OCI-LY7 (cell line): ENCODE measurements around the gene ACACA. TPM values are rescaled to one million over a fixed set of nuclear protein-coding genes. Genes with fewer than 3 reads are reported as not detected.

ENCODE experiments used
- BruUV-seq: library from RNA; stranded (reverse); fragments of 400-500 nt; replicated peaks from 2 replicates; lab custom pipeline; 2021; lab: Mats Ljungman, UMichigan
- CTCF ChIA-PET: fragments of 300-600 bp; sonication (Branson Sonifier 250); formaldehyde crosslinking; loops from one replicate; lab custom pipeline; 2022; ENCODE audit warnings: antibody characterized with exemption; ENCODE audit not compliant: unreplicated experiment; lab: Charles Lee
- POLR2A ChIA-PET: fragments of 300-600 bp; sonication (Branson Sonifier 250); formaldehyde crosslinking; loops from one replicate; lab custom pipeline; 2022; ENCODE audit warnings: antibody characterized with exemption; lab: Charles Lee
- DNase-seq: peaks from one replicate; pipeline ENCODE4 v3.0.0-alpha.2; 2015; ENCODE audit warnings: low spot score
- H2AFZ ChIP-seq: fragments of 200-600 bp; sonication (generic), shearing (Covaris generic); 2 replicates; pipeline ENCODE4 v1.6.1; 2014; ENCODE audit warnings: mild to moderate bottlenecking, antibody characterized with exemption, low read length, moderate library complexity
- H3K27ac ChIP-seq: fragments of 200-600 bp; sonication (generic); 2 replicates; pipeline ENCODE4 v1.5.1; 2014; ENCODE audit warnings: mixed run types, low read depth, mild to moderate bottlenecking, moderate library complexity, low read length, inconsistent platforms; ENCODE audit not compliant: poor library complexity, severe bottlenecking
- H3K36me3 ChIP-seq: fragments of 200-600 bp; sonication (generic); 2 replicates; pipeline ENCODE4 v1.6.1; 2014; ENCODE audit warnings: mild to moderate bottlenecking, antibody characterized with exemption, low read length, moderate library complexity, mixed read lengths; ENCODE audit not compliant: insufficient read depth
- H3K4me1 ChIP-seq: fragments of 200-600 bp; sonication (generic); 2 replicates; pipeline ENCODE4 v1.5.1; 2014; ENCODE audit warnings: mild to moderate bottlenecking, low read length; ENCODE audit not compliant: insufficient read depth, poor library complexity, severe bottlenecking
- H3K4me2 ChIP-seq: fragments of 200-600 bp; sonication (generic); 2 replicates; pipeline ENCODE4 v1.6.1; 2014; ENCODE audit warnings: mild to moderate bottlenecking, low read length
- H3K4me3 ChIP-seq: fragments of 200-600 bp; sonication (generic); 2 replicates; pipeline ENCODE4 v1.5.1; 2014; ENCODE audit warnings: mild to moderate bottlenecking, low read depth, low read length; ENCODE audit not compliant: poor library complexity, severe bottlenecking
- H3K79me2 ChIP-seq: fragments of 200-600 bp; sonication (generic); 2 replicates; pipeline ENCODE4 v1.6.1; 2016; ENCODE audit warnings: low read depth, mild to moderate bottlenecking, low read length, moderate library complexity, mixed read lengths; ENCODE audit not compliant: insufficient read depth
- H3K9me2 ChIP-seq: fragments of 200-600 bp; sonication (generic); 2 replicates; pipeline ENCODE4 v1.6.1; 2016; ENCODE audit warnings: mild to moderate bottlenecking, low read length, mixed read lengths; ENCODE audit not compliant: insufficient read depth
- H3K9me3 ChIP-seq: fragments of 200-600 bp; sonication (generic); 2 replicates; pipeline ENCODE4 v1.6.1; 2014; ENCODE audit warnings: mild to moderate bottlenecking, mixed run types, low read length, mixed read lengths
- H4K20me1 ChIP-seq: fragments of 200-600 bp; sonication (generic); 2 replicates; pipeline ENCODE4 v1.6.1; 2014; ENCODE audit warnings: mild to moderate bottlenecking, antibody characterized with exemption, low read length, moderate library complexity, mixed read lengths; ENCODE audit not compliant: insufficient read depth
- EZH2phosphoT487 ChIP-seq: fragments of 200-600 bp; sonication (generic); IDR thresholded peaks from 2 replicates; pipeline ENCODE4 v1.6.1; 2018; ENCODE audit warnings: low read depth, borderline replicate concordance, mild to moderate bottlenecking, mixed run types, antibody characterized with exemption, low read length, moderate library complexity, mixed read lengths
- intact Hi-C: fragments of 100-400 bp; cut with micrococcal nuclease; formaldehyde crosslinking; loops from one replicate; pipeline ENCODE4 v1.10.0; 2022; ENCODE audit not compliant: unreplicated experiment
- total RNA-seq, 2 experiments: library from RNA; depleted of rRNA in 1 of 2; stranded (reverse); fragments of >200 nt in 1 of 2; shearing (Covaris generic) in 1 of 2; gene quantifications; 2 replicates each; pipeline ENCODE4 v1.2.3, GENCODE V29; 2014 to 2022
- TF ChIP-seq, protein P1 (sequence below): fragments of 200-600 bp; sonication (generic); conservative IDR thresholded peaks from 2 replicates; pipeline ENCODE4 v1.5.1; 2014; ENCODE audit warnings: mild to moderate bottlenecking, antibody characterized with exemption, low read length, moderate library complexity, mixed read lengths

The ACACA gene
- total RNA-seq, 2 experiments from 2014 or later = 32.1 to 98.3 TPM

DNA sequence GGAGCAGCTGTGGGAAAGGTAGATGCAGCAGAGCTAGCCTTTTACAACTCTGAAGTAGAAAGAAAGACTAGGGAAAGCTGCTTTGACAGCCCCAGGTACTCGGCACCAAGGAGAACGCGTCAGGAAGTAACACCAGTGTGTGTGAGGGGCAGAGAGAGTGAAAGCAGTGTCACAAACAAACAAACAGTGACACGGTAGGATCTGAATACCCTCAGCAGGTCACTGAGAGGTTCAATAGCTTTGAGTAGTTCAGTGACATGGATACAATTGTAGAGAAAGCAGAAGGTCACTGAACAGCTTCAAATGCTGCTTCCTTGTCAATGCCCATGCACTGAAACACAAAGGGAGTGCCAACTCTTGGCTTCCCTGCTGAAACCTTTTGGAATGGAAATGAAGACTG, 181.2 kb downstream of the ACACA start:
- Histone ChIP-seq H4K20me1 (no peaks in the 10 kb centered on the region), H3K9me2 (no peaks in the 10 kb centered on the region), H3K9me3 (no peaks in the 10 kb centered on the region), H3K4me3 (no peak overlapping the region), H2AFZ (no peak overlapping the region), H3K27ac (no peak overlapping the region), H3K79me2 (no peaks in the 10 kb centered on the region), H3K4me2 (no peak overlapping the region), H3K36me3 (peaks cover 58% of the 10 kb centered on the region), H3K4me1 (no peaks in the 10 kb centered on the region)
- BruUV-seq = no TSS peak
- DNase-seq = no peak
- intact Hi-C loops = no loop called here
- no peak for TF ChIP-seq EZH2phosphoT487
- TF ChIP-seq, protein P1, sequence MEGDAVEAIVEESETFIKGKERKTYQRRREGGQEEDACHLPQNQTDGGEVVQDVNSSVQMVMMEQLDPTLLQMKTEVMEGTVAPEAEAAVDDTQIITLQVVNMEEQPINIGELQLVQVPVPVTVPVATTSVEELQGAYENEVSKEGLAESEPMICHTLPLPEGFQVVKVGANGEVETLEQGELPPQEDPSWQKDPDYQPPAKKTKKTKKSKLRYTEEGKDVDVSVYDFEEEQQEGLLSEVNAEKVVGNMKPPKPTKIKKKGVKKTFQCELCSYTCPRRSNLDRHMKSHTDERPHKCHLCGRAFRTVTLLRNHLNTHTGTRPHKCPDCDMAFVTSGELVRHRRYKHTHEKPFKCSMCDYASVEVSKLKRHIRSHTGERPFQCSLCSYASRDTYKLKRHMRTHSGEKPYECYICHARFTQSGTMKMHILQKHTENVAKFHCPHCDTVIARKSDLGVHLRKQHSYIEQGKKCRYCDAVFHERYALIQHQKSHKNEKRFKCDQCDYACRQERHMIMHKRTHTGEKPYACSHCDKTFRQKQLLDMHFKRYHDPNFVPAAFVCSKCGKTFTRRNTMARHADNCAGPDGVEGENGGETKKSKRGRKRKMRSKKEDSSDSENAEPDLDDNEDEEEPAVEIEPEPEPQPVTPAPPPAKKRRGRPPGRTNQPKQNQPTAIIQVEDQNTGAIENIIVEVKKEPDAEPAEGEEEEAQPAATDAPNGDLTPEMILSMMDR = no peak
- CTCF ChIA-PET = no interaction called here
- POLR2A ChIA-PET = interaction anchor here (1.1 kb wide), 1 partner anchor 15 kb away, joined by 3 read pairs; no protein-coding TSS in a partner anchor

DNA sequence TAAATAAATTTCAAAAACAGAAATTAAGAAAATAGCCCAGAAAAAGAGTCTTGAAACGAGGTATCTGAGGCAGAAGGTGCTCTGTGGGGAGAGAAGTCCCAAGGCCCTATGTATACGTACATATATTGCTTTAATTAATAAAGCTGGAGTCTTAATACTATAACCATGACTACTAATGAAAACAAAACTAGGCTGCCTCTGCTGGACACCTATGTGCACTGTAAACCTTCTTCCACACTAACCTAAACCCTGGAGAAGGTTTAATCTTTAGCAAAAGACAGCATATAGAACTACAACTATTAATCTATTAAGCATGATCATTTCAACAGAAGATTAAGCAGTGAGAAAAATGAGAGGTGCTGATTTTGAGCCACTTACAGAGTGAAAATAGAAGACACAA, 184.8 kb downstream of the ACACA start:
- H3K4me1 ChIP-seq = no peaks in the 10 kb centered on the region
- H3K9me3 ChIP-seq = no peaks in the 10 kb centered on the region
- ChIA-PET CTCF (no interaction called here), POLR2A (no interaction called here)
- no peak overlapping the region for H3K27ac ChIP-seq
- H3K79me2 ChIP-seq = no peaks in the 10 kb centered on the region
- DNase-seq = no peak
- intact Hi-C loops = no loop called here
- H4K20me1 ChIP-seq = no peaks in the 10 kb centered on the region
- H3K4me2 ChIP-seq = no peak overlapping the region
- no peaks in the 10 kb centered on the region for H3K9me2 ChIP-seq
- TF ChIP-seq EZH2phosphoT487 = no peak
- TF ChIP-seq, protein P1 = no peak; the same call in 1 of the 2 replicates
- BruUV-seq = no TSS peak
- H3K36me3 ChIP-seq = peaks cover 71% of the 10 kb centered on the region
- no peak overlapping the region for H3K4me3 ChIP-seq
- no peak overlapping the region for H2AFZ ChIP-seq

DNA sequence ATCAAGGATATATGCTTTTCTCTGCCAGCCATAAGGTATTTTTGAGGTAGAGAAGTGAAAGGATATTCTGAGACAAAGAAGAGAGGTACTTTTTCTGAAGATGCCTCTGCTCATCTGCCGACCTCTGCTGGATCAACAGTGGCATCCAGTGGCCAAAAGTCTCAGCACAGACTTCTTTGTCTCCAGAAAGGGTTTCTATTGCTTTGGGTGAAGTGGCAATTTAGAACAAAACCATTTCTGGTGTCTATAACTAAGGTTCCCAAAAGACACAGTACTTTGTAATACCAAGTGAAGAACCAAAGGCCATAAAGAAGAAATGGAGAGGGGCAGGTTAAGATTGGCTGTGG, 186.1 kb downstream of the ACACA start:
- Histone ChIP-seq H3K9me2 (no peaks in the 10 kb centered on the region), H3K27ac (no peak overlapping the region), H3K4me2 (no peak overlapping the region), H3K79me2 (no peaks in the 10 kb centered on the region), H3K4me3 (no peak overlapping the region), H3K9me3 (no peaks in the 10 kb centered on the region), H3K4me1 (no peaks in the 10 kb centered on the region), H4K20me1 (no peaks in the 10 kb centered on the region), H2AFZ (no peak overlapping the region), H3K36me3 (peaks cover 69% of the 10 kb centered on the region)
- ChIA-PET CTCF (no interaction called here), POLR2A (no interaction called here)
- TF ChIP-seq, protein P1 = peak; percentile 67
- no peak for TF ChIP-seq EZH2phosphoT487
- no TSS peak for BruUV-seq
- peak; percentile 25 for DNase-seq
- intact Hi-C loops = no loop called here
